SHP77 (cell line): ENCODE results near the gene NFE2L2.
A peak's percentile ranks its signal among the peaks of the same experiment; 100 is the strongest.
"Not testable (repeated sequence)": the region's sequence is repeated elsewhere in the genome, so short reads cannot be mapped to it uniquely, and the experiment has no call there.

Experiments used
- DNase-seq, 2 experiments: peaks; one replicate each; lab custom pipeline; 2025; lab: John Stamatoyannopoulos, UW

Gene NFE2L2

GRCh38 chr2:177264693-177265587 is at the start of gene NFE2L2:
Gene NFE2L2, minus strand, starts transcription at chr2:177264727. Its CDS starts 151 bp downstream, at chr2:177264576.
- peak; percentile 56 to 66 for DNase-seq

- no peak for DNase-seq
Observed at GRCh38 chr2:177314194-177314593, 49.7 kb upstream of the NFE2L2 start.

GRCh38 chr2:177313162-177313781 is 48.7 kb upstream of the NFE2L2 start:
- no peak for DNase-seq

GRCh38 chr2:177312562-177312961 is 48.0 kb upstream of the NFE2L2 start:
- DNase-seq = no peak

- not testable (repeated sequence) for DNase-seq
Observed at GRCh38 chr2:177309672-177310309, 45.3 kb upstream of the NFE2L2 start.

- no peak for DNase-seq
Observed at GRCh38 chr2:177306550-177306949, 42.0 kb upstream of the NFE2L2 start.

GRCh38 chr2:177303939-177304338 is 39.4 kb upstream of the NFE2L2 start:
- DNase-seq = no peak

GRCh38 chr2:177302552-177302951 is 38.0 kb upstream of the NFE2L2 start:
- no peak for DNase-seq

- DNase-seq = no peak
Observed at GRCh38 chr2:177298191-177298590, 33.7 kb upstream of the NFE2L2 start.

GRCh38 chr2:177296040-177296439 is 31.5 kb upstream of the NFE2L2 start:
- DNase-seq = no peak

- no peak for DNase-seq
Observed at GRCh38 chr2:177295484-177295883, 31.0 kb upstream of the NFE2L2 start.

- no peak for DNase-seq
Observed at GRCh38 chr2:177291701-177292100, 27.2 kb upstream of the NFE2L2 start.

GRCh38 chr2:177289824-177290628 is 25.5 kb upstream of the NFE2L2 start:
- no peak for DNase-seq

GRCh38 chr2:177287814-177288213 is 23.3 kb upstream of the NFE2L2 start:
- no peak for DNase-seq

GRCh38 chr2:177285892-177286715 is 21.6 kb upstream of the NFE2L2 start:
- DNase-seq = no peak

GRCh38 chr2:177284531-177284930 is 20.0 kb upstream of the NFE2L2 start:
- no peak for DNase-seq

- no peak for DNase-seq
Observed at GRCh38 chr2:177283906-177284305, 19.4 kb upstream of the NFE2L2 start.

- DNase-seq = no peak
Observed at GRCh38 chr2:177282787-177283572, 18.5 kb upstream of the NFE2L2 start.

GRCh38 chr2:177282181-177282641 is 17.7 kb upstream of the NFE2L2 start:
- DNase-seq = no peak
